Sigmoid colon (tissue), 3 donors: ENCODE measurements around the gene KRT76.

ENCODE experiments used
- CTCF ChIP-seq, 4 experiments: fragments of 450-650 bp in 3 of 4; fragments of 200-600 bp in 1 of 4; IDR thresholded peaks; one replicate each; pipeline ENCODE4 v1.5.1; 2016 to 2019; ENCODE audit warnings: antibody characterized with exemption in 4 of 4, mild to moderate bottlenecking in 3 of 4, moderate library complexity in 2 of 4
- POLR2A ChIP-seq, 2 donors: fragments of 450-650 bp; IDR thresholded peaks; one replicate each; pipeline ENCODE4 v1.6.1; 2016; ENCODE audit warnings: antibody characterized with exemption in 2 of 2, mild to moderate bottlenecking in 2 of 2, moderate library complexity in 2 of 2

GRCh38 chr12:52766351-52767019, 10.7 kb downstream of the KRT76 start:
- TF ChIP-seq CTCF (IDR thresholded peaks at IDR 0.05) (no peak), POLR2A (IDR thresholded peaks at IDR 0.05) (no peak)
